ENCODE results near the gene SLC45A1. TPM values are rescaled to one million over a fixed set of nuclear protein-coding genes. Genes with fewer than 3 reads are reported as not detected.

Gene SLC45A1
- total and polyA plus RNA-seq, 2 of the 4 experiments (the other 2 are of a cell fraction): 0.72 to 3.9 TPM

DNA sequence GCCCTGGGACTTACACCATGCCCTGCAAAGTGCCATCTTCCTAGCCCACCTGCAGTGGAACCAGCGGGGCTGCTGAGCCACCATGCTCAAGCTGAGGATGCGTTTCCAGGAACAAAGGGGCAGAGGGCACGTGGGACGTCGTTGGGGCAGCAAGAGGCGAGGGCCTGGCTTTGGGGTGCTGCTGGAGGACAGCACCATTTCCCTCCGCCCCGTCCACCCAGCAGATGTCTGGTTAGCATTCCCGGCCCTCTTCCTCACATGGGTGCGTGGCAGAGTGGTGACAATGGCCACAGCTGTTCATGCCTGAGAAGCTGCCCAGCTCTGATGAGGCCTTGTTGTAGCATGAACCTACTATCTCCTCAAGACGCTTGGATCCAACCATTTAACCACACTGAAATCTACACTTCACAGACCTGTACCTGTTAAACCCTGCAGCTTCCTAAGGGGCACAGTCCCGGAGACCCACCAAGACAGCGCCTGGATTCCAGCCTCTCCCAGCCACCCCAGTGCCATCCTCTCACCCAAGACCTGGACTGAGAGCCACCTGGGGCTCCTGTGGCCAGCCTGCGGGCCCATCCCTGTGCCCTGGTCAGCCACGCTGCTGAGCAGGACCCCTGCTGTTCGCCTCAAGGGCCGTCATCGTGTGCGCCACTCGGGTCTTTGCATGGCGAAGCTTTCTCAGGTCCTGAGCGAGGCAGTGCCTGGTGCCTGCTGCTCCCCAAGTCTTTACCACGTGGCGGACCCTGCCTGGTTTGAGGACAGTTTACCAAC lies 33.2 kb downstream of the SLC45A1 start (continued):
- TF ChIP-seq, protein P1, sequence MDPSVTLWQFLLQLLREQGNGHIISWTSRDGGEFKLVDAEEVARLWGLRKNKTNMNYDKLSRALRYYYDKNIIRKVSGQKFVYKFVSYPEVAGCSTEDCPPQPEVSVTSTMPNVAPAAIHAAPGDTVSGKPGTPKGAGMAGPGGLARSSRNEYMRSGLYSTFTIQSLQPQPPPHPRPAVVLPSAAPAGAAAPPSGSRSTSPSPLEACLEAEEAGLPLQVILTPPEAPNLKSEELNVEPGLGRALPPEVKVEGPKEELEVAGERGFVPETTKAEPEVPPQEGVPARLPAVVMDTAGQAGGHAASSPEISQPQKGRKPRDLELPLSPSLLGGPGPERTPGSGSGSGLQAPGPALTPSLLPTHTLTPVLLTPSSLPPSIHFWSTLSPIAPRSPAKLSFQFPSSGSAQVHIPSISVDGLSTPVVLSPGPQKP (IDR thresholded peaks at IDR 0.05; ENCODE audit: borderline replicate concordance, low read depth, low read length): no peak
- no peak for TF ChIP-seq RAD21 (IDR thresholded peaks at IDR 0.05; ENCODE audit: low read length)

All from IMR-90 (cell line).